GM21717 (cell line): Measurements from ENCODE around the gene GAS2.

Source experiments
- ATAC-seq: cut with Tn5 transposase; IDR thresholded peaks from one replicate; pipeline ENCODE4 v1.9.1; 2021; ENCODE audit warnings: mild to moderate bottlenecking, moderate library complexity; ENCODE audit not compliant: unreplicated experiment

Gene GAS2

GRCh38 chr11:22860241-22860640, 193.8 kb downstream of the GAS2 start, which contains the start of gene CCDC179:
TSS of gene CCDC179 (minus strand) at chr11:22860474. CDS start at chr11:22860421, 53 bp downstream.
- no peak for ATAC-seq
